WTC11 (cell line): Measurements from ENCODE around the gene ADGRG7.
"Not testable (repeated sequence)": the region's sequence is repeated elsewhere in the genome, so short reads cannot be mapped to it uniquely, and the experiment has no call there.

Experiments
- ATF3 ChIP-seq: sonication (generic); formaldehyde crosslinking; conservative IDR thresholded peaks from 2 replicates; pipeline ENCODE4 v1.8.1; 2022; ENCODE audit warnings: mild to moderate bottlenecking, missing genetic modification reagents
- ATF6 ChIP-seq: sonication (generic); formaldehyde crosslinking; IDR thresholded peaks from 2 replicates; pipeline ENCODE4 v1.8.1; 2023; ENCODE audit warnings: mild to moderate bottlenecking, missing genetic modification reagents
- CTCF ChIP-seq: fragments of 200-600 bp; IDR thresholded peaks from 2 replicates; pipeline ENCODE4 v1.8.0; 2022; ENCODE audit warnings: antibody characterized with exemption
- FOXJ3 ChIP-seq: sonication (generic); formaldehyde crosslinking; IDR thresholded peaks from 2 replicates; pipeline ENCODE4 v1.9.0; 2021; ENCODE audit warnings: missing genetic modification reagents, mild to moderate bottlenecking, borderline replicate concordance
- IRF2 ChIP-seq: sonication (generic); formaldehyde crosslinking; IDR thresholded peaks from 2 replicates; pipeline ENCODE4 v1.8.0; 2022; ENCODE audit warnings: low read depth, missing genetic modification reagents, borderline replicate concordance
- MXD4 ChIP-seq: fragments of 250-450 bp; sonication (Bioruptor Pico); IDR thresholded peaks from 2 replicates; pipeline ENCODE4 v1.8.0; 2021; ENCODE audit warnings: mild to moderate bottlenecking, moderate library complexity, borderline replicate concordance
- NFE2L1 ChIP-seq: sonication (generic); formaldehyde crosslinking; IDR thresholded peaks from 2 replicates; pipeline ENCODE4 v1.8.1; 2023; ENCODE audit warnings: missing genetic modification reagents
- TCF7 ChIP-seq: sonication (generic); formaldehyde crosslinking; IDR thresholded peaks from 2 replicates; pipeline ENCODE4 v1.8.0; 2022; ENCODE audit warnings: mild to moderate bottlenecking, low read depth, missing genetic modification reagents, moderate library complexity
- TP53 ChIP-seq: sonication (generic); formaldehyde crosslinking; IDR thresholded peaks from 2 replicates; pipeline ENCODE4 v1.8.1; 2023; ENCODE audit warnings: mild to moderate bottlenecking, missing genetic modification reagents

GRCh38 chr3:100582157-100582556 lies 27.2 kb upstream of the ADGRG7 start:
- TF ChIP-seq TP53 (CRISPR knock-in tag); ATF6 (CRISPR knock-in tag); IRF2 (CRISPR knock-in tag); NFE2L1; CTCF; FOXJ3 (CRISPR knock-in tag); MXD4 (CRISPR knock-in tag); TCF7 (CRISPR knock-in tag); ATF3 (CRISPR knock-in tag): not testable (repeated sequence)
